Choroid plexus epithelial cell (primary cell): ENCODE measurements around the gene INAFM2.

Experiments used
- DNase-seq: peaks from one replicate; pipeline ENCODE4 v3.0.0-alpha.2; 2010; ENCODE audit warnings: low read depth
- H3K4me3 ChIP-seq: 2 replicates; pipeline ENCODE4 v1.5.1; 2011; ENCODE audit warnings: low read depth, mild to moderate bottlenecking, control low read depth, low read length, moderate library complexity
- CTCF ChIP-seq: conservative IDR thresholded peaks from 2 replicates; pipeline ENCODE4 v1.5.1; 2011; ENCODE audit warnings: low read depth, mild to moderate bottlenecking, control low read depth, inconsistent platforms, low read length, moderate library complexity

The INAFM2 gene

GRCh38 chr15:40338041-40338657 is 14.7 kb downstream of the INAFM2 start:
- peak; percentile 85 for TF ChIP-seq CTCF
- H3K4me3 ChIP-seq = no peak overlapping the region
- DNase-seq = peak; percentile 82

GRCh38 chr15:40338921-40339620 is 15.6 kb downstream of the INAFM2 start:
- peak overlapping the region; percentile 18 for H3K4me3 ChIP-seq
- DNase-seq = peak; percentile 70
- TF ChIP-seq CTCF = no peak

- H3K4me3 ChIP-seq = peak overlapping the region; percentile 54
- DNase-seq = no peak
- peak; percentile 26 for TF ChIP-seq CTCF
Measured at GRCh38 chr15:40339621-40339945, 16.1 kb downstream of the INAFM2 start.

- H3K4me3 ChIP-seq = peak overlapping the region; percentile 54
- TF ChIP-seq CTCF = no peak
- DNase-seq = peak; percentile 61
Measured at GRCh38 chr15:40340038-40340739, 16.7 kb downstream of the INAFM2 start.

GRCh38 chr15:40340740-40341400 is 17.4 kb downstream of the INAFM2 start, which contains the start of gene CCDC9B:
Gene CCDC9B, minus strand, starts transcription at chr15:40340939. Its CDS starts 120 bp downstream, at chr15:40340819.
- H3K4me3 ChIP-seq = peak within 1 kb of the TSS; percentile 54
- no peak for TF ChIP-seq CTCF
- peak; percentile 91 for DNase-seq

GRCh38 chr15:40342416-40343320 is 19.2 kb downstream of the INAFM2 start:
- no peak for TF ChIP-seq CTCF
- no peak overlapping the region for H3K4me3 ChIP-seq
- DNase-seq = no peak
